ENCODE results near the gene OR5K3.

OR5K3 gene

DNA sequence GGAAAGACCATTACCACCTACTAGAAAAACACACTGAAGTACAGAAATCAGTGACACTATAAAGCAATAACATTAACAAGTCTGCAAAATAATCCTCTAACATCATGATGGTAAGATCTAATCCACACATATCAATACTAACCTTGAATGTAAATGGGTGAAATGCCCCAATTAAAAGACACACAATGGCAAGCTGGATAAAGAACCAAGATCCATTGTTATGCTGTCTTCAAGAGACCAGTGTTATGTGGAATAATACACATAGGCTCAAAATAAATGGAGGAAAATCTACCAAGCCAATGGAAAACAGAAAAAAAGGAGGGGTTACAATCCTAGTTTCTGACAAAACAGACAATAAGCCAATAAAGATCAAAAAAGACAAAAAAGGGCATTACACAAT, 13.5 kb downstream of the OR5K3 start:
- TF ChIP-seq, protein P1, sequence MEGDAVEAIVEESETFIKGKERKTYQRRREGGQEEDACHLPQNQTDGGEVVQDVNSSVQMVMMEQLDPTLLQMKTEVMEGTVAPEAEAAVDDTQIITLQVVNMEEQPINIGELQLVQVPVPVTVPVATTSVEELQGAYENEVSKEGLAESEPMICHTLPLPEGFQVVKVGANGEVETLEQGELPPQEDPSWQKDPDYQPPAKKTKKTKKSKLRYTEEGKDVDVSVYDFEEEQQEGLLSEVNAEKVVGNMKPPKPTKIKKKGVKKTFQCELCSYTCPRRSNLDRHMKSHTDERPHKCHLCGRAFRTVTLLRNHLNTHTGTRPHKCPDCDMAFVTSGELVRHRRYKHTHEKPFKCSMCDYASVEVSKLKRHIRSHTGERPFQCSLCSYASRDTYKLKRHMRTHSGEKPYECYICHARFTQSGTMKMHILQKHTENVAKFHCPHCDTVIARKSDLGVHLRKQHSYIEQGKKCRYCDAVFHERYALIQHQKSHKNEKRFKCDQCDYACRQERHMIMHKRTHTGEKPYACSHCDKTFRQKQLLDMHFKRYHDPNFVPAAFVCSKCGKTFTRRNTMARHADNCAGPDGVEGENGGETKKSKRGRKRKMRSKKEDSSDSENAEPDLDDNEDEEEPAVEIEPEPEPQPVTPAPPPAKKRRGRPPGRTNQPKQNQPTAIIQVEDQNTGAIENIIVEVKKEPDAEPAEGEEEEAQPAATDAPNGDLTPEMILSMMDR (IDR thresholded peaks at IDR 0.05; ENCODE audit: control insufficient read depth, insufficient read depth, low read depth, low read length, missing control alignments) = no peak
- DNase-seq (ENCODE audit: low read depth) = no peak
- no peak overlapping the region for H3K4me3 ChIP-seq (ENCODE audit: control insufficient read depth, low read depth, low read length)

DNA sequence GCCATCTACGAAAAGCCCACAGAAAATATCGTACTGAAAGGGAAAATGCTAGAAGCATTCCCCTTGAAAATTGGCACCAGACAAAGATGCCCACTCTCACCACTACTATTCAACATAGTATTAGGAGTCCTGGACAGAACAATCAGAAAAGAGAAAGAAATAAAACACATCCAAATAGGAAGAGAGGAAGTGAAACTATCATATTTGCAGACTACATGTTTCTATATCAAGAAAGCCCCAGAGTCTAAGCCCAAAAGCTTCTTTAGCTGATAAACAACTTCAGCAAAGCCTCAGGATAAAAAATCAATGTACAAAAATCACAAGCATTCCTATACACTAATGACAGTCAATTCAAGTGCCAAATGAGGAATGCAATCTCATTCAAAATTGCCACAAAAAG, 15.6 kb downstream of the OR5K3 start:
- no peak for DNase-seq (ENCODE audit: low read depth)
- TF ChIP-seq, protein P1 (IDR thresholded peaks at IDR 0.05; ENCODE audit: control insufficient read depth, insufficient read depth, low read depth, low read length, missing control alignments) = no peak
- no peak overlapping the region for H3K4me3 ChIP-seq (ENCODE audit: control insufficient read depth, low read depth, low read length)

DNA sequence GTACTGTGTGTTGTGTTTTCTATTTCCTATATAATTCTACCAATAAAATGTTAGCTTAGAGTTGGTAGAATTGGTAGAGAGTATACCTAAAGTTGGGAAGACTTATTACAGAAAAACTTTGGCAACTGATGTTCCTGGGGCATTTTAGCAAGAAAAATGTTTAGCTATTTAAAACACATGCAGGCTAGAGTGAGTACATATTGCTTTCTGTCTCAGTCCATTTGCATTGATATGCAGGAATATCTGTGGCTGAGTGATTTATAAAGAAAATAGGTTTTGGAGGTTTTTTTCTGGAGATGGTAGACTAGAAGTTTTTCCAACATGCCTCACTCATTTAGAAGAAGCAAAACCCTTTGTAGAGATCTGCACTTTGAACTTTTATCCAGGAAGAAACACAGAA, 42.1 kb downstream of the OR5K3 start:
- H3K4me3 ChIP-seq (ENCODE audit: control insufficient read depth, low read depth, low read length) = no peak overlapping the region
- no peak for DNase-seq (ENCODE audit: low read depth)
- TF ChIP-seq, protein P1 (IDR thresholded peaks at IDR 0.05; ENCODE audit: control insufficient read depth, insufficient read depth, low read depth, low read length, missing control alignments) = no peak

DNA sequence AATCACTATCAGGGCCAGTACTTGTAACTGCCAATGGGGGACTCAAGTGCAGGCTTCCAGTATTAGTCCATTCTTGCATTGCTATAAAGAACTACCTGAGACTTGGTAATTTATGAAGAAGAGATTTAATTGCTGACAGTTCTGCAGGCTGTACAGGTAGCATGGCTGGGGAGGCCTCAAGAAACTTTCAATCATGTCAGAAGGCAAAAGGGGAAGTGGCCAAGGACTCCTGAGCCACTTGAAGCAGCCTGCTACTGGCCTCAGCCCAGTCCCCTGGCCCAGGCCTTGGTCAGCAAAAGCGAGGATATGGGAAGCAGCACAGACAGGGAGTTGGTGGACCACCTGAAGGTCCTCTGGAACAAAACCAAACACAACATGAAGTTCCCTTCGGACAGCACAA, 43.3 kb downstream of the OR5K3 start:
- H3K4me3 ChIP-seq (ENCODE audit: control insufficient read depth, low read depth, low read length) = no peak overlapping the region
- no peak for DNase-seq (ENCODE audit: low read depth)
- TF ChIP-seq, protein P1 (IDR thresholded peaks at IDR 0.05; ENCODE audit: control insufficient read depth, insufficient read depth, low read depth, low read length, missing control alignments) = no peak

DNA sequence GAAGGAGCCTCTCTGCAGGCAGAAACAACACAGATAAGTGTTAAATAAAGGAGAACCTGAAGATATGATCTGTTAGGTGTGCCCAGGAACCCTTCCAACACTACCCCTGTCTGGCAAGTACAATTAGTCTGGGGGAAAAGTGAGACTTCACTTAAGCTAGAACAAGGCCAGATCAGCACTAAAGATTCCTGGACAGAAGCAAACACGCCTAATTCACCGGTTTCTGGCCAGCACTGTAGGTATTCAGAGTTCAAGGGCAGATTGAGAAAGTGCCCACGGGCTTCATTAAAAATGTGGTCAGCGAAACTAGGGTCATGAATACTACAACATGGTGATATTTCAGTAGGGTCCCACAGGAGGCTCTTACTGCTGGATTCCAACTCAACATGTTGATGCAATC, 43.9 kb downstream of the OR5K3 start:
- DNase-seq (ENCODE audit: low read depth) = no peak
- no peak overlapping the region for H3K4me3 ChIP-seq (ENCODE audit: control insufficient read depth, low read depth, low read length)
- TF ChIP-seq, protein P1 (IDR thresholded peaks at IDR 0.05; ENCODE audit: control insufficient read depth, insufficient read depth, low read depth, low read length, missing control alignments) = no peak

DNA sequence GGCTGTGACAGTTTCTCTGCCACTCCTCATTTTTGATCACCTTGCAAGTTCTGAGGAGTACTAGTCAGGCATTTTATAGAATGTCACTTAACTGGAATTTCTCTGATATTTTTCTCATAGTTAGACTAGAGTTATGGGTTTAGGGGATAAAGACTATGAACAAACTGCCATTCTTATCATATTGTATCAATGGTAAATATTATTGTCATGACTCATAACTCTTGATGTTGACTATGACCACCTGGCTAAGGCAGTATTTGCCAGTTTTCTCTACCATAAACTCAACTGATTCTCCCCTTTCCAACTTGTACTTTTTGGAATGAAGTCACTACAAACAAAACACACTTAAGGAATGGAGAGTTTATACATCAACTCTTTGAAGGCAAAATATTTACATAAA, 49.8 kb downstream of the OR5K3 start:
- no peak for DNase-seq (ENCODE audit: low read depth)
- H3K4me3 ChIP-seq (ENCODE audit: control insufficient read depth, low read depth, low read length) = no peak overlapping the region
- TF ChIP-seq, protein P1 (IDR thresholded peaks at IDR 0.05; ENCODE audit: control insufficient read depth, insufficient read depth, low read depth, low read length, missing control alignments) = no peak
